ENCODE measurements around the gene FRK. TPM values are rescaled to one million over a fixed set of nuclear protein-coding genes. Genes with fewer than 3 reads are reported as not detected.
"Not testable (repeated sequence)": the region's sequence is repeated elsewhere in the genome, so short reads cannot be mapped to it uniquely, and the experiment has no call there.

Gene FRK
- total RNA-seq, 1 donor = under 0.01 TPM

DNA sequence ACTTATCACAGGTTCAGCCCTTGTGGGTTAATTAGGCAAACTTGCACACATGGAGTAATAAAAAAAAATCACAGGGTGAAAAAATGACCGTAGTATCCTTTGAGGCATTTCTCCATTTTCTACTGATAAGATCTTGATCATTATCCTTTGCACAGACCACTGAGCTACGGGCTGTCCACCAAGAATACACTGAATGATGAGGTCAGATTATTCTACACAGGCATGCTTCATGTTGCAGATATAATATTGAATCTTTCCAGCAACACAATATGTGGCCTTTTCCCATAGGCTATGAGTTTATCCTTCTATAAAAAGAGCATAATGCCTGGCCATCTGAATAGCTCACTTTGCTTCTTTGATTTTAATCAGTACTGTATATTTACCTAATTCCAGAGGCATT lies 168.9 kb downstream of the FRK start:
- no peak for DNase-seq (ENCODE audit: low read depth in 2 of 3, low spot score in 2 of 3)

DNA sequence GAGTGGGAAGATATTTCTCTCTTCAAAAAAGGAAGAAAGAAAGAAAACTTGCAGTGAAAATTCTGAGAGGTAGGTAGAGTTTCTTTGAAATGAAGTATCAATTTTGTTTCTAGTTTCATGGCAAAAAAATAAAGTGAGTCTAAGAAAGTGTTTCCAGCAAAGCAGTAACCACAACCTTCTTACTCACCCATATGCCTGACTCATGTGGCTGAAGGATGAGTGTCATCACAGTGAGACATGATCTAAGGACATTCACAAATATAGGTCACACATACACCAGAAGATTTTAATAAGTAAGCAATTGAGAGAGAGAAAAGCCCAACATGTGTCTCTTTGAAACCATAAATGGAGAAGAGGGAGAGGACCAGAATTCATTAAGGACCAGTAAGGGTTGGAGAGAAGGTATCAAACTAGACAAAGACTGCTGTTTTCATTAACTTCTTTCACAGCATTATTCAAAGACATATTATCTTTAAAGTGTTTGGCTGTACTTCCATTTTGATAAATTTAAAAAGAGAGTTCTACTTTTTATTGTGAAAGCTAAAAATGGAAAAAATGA lies 169.5 kb downstream of the FRK start:
- DNase-seq (ENCODE audit: low read depth in 2 of 3, low spot score in 2 of 3) = no peak

DNA sequence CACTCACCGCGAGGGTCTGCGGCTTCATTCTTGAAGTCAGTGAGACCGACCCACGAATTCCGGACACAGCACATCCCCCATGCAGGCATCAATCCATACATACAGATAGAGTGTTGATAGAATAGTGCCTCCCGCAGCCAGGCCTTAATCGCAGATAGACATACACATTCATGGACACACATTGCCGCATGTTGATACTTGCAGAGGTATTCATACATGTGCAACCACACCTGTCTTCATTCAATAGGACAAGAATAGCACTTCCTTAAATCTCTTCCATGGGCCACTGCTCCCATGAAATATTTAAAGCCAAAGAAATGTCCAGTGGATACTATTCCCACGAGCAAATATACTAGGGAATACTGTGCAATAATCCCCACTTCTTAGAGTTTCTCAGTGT lies 170.5 kb downstream of the FRK start:
- DNase-seq (ENCODE audit: low read depth in 2 of 3, low spot score in 2 of 3) = no peak

DNA sequence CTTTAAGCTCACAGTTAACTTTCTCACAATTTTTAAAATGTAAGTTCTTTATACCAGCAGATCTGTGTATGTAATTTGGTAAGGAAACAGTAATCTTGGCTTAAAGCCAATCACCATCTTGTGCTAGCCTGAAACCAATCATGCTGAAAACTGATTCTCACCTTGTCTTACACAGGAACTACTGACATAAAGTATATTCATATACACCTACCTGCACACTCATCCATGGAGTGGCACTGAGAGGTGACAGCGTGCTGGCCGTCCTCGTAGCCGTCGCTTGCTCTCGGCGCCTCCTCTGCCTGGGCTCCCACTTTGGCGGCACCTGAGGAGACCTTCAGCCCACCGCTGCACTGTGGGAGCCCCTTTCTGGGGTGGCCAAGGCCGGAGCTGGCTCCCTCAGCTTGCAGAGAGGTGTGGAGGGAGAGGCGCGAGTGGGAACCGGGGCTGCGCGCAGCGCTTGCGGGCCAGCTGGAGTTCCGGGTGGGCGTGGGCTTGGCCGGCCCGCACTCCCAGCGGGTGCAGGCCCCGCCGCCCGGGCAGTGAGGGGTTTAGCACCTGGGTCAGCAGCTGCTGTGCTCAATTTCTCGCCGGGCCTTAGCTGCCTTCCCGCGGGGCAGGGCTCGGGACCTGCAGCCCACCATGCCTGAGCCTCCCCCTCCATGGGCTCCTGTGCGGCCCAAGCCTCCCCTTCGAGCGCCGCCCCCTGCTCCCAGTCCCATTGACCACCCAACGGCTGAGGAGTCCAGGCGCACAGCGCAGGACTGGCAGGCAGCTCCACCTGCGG lies 171.8 kb downstream of the FRK start:
- DNase-seq (ENCODE audit: low read depth in 2 of 3, low spot score in 2 of 3) = not testable (repeated sequence)

DNA sequence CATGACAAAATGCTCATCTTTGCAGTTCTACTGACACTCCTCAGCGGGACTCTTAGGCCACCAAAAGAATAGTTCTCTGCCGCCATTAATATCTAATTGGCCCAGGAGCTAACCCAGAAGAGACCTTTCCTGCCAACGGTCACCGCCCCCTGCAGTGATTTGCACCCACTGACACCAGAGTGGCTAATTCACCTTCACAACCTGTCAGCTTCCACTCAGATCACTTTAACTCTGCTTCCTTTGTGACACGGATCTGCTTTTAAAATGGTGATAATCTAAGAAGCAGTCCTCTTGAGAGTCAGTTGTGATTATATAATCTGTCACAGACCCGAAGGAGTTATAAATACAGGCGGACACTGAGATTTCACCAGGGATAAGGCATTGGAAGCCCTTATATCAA lies 172.8 kb downstream of the FRK start:
- DNase-seq (ENCODE audit: low read depth in 2 of 3, low spot score in 2 of 3) = no peak

DNA sequence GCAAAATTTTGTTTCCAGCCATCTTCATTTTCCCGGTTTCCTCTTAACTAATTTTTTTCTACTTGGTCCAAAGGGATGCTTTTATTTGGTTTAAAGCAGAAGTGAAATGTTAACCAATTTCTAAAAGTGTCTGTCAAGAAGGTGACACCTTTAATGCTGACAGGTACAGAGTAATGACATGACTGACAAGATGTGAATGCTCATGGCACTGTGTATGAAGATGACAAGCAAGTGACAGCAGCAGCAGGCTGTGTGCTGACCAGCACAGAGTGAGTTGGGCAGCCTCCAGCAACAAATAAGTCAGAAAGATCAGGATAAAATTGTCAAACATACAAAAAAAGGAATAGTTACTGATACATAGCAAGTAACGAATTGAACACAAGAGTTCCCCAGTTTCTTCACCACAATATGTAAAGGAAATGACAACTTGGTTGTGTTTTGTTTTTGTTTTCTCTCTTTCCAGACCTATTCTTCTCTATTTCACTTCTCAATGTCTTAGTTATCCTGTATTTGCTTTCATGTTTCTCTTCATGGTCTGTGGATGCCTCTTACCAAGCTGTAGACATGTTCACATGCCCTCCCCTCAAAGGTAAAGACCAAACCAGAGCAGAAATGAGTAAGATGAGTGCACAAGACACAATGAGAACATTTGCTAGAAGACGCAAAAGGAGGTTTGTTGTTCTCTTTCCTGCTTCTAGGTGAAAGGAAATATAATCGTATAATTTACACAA lies 174.9 kb downstream of the FRK start:
- no peak for DNase-seq (ENCODE audit: low read depth in 2 of 3, low spot score in 2 of 3)

DNA sequence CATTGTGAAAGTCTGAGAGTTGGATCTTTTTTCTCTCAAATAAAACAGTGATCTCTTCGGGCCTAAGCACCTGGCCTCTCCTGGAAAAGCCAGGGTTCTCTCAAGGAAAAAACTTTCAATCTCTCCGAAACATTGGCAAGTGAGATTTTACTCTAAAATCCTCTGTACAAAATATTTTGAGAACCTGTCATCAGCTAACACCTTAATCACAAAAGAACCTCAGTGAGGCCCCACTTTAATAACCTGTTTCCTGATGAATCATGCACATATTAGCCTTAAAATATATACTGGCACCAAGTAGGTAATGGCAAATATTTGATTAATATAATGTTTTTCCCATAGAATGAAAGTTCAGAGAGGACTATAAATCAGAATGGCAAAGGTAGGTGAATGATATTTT lies 177.9 kb downstream of the FRK start:
- DNase-seq (ENCODE audit: low read depth in 2 of 3, low spot score in 2 of 3) = no peak

DNA sequence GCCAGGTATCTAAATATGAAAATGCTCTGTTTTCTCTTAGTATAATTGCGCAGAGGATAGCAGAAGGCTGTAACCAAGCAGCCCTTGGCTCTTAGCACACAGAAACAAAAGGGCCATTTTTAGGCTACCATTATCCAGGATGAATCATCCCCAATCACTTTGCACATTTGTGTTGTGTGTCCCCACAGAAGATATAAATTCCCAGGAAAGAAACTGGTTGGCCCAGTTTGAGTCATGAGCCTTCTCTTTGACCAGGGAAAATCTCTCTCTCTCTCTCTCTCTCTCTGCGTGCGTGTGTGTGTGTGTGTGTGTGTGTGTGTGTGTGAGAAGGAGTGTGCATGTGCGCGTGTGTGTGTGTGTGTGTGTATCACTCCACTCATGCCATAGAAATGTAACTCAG lies 178.5 kb downstream of the FRK start:
- no peak for DNase-seq (ENCODE audit: low read depth in 2 of 3, low spot score in 2 of 3)

Other genes with a start within 250 kb of the FRK start
- gene NT5DC1, start 40.0 kb upstream of the FRK start, total RNA-seq = 7.0 TPM
- gene COL10A1, start 65.2 kb upstream of the FRK start, total RNA-seq = not detected
- 28.5 TPM for gene TSPYL4, start 193.2 kb upstream of the FRK start, total RNA-seq
- gene TSPYL1, start 219.0 kb upstream of the FRK start, total RNA-seq = 111 TPM

All from hematopoietic multipotent progenitor cell (in vitro differentiated cells).